Muscle of arm (tissue), 12 donors: ENCODE data around the gene CHI3L1. TPM values are rescaled to one million over a fixed set of nuclear protein-coding genes. Genes with fewer than 3 reads are reported as not detected.

Source experiments
- DNase-seq: peaks from one replicate; pipeline ENCODE4 v3.0.0-alpha.2; 2013
- polyA plus RNA-seq, 12 donors: library from polyadenylated mRNA; unstranded; fragments of 120-200 nt; gene quantifications; one replicate each; pipeline ENCODE4 v1.2.1, GENCODE V29; 2013; ENCODE audit not compliant: insufficient read length in 12 of 12

Gene CHI3L1
- polyA plus RNA-seq, 12 donors = 0.16 to 4.6 (median 0.78) TPM; not detected in 2

GRCh38 chr1:203181586-203182386 is 4.7 kb downstream of the CHI3L1 start:
- no peak for DNase-seq

GRCh38 chr1:203180611-203181330 is 5.7 kb downstream of the CHI3L1 start:
- DNase-seq = no peak

GRCh38 chr1:203179667-203180005 is 6.9 kb downstream of the CHI3L1 start:
- DNase-seq = no peak

- no peak for DNase-seq
Observed at GRCh38 chr1:203178821-203179666, 7.5 kb downstream of the CHI3L1 start.

- no peak for DNase-seq
Observed at GRCh38 chr1:203178083-203178482, 8.4 kb downstream of the CHI3L1 start.

GRCh38 chr1:203177470-203178039 is 8.9 kb downstream of the CHI3L1 start:
- DNase-seq = no peak

- no peak for DNase-seq
Observed at GRCh38 chr1:203177036-203177405, 9.5 kb downstream of the CHI3L1 start.

GRCh38 chr1:203176273-203177035 is 10.1 kb downstream of the CHI3L1 start:
- DNase-seq = no peak

- peak; percentile 21 for DNase-seq
Observed at GRCh38 chr1:203175827-203176241, 10.7 kb downstream of the CHI3L1 start.

- no peak for DNase-seq
Observed at GRCh38 chr1:203175237-203175826, 11.2 kb downstream of the CHI3L1 start, which contains the start of gene MYBPH. TSS of gene MYBPH (minus strand) at chr1:203175826. CDS start at chr1:203175755, 71 bp downstream.

GRCh38 chr1:203174324-203174985 is 12.0 kb downstream of the CHI3L1 start:
- no peak for DNase-seq

- no peak for DNase-seq
Observed at GRCh38 chr1:203173566-203173965, 12.9 kb downstream of the CHI3L1 start.

- no peak for DNase-seq
Observed at GRCh38 chr1:203173011-203173555, 13.4 kb downstream of the CHI3L1 start.

- peak; percentile 34 for DNase-seq
Observed at GRCh38 chr1:203172184-203173010, 14.1 kb downstream of the CHI3L1 start.

- no peak for DNase-seq
Observed at GRCh38 chr1:203171341-203172183, 14.9 kb downstream of the CHI3L1 start.

GRCh38 chr1:203170625-203171330 is 15.7 kb downstream of the CHI3L1 start:
- no peak for DNase-seq
